Activated naive CD8-positive, alpha-beta T cell treated with anti-CD3 and anti-CD28 coated beads, Interleukin-2, amount 10 ng/mL, durations not matched to agents 7 days and 5 days (primary cell): ENCODE measurements around the gene ITM2C. TPM values are rescaled to one million over a fixed set of nuclear protein-coding genes. Genes with fewer than 3 reads are reported as not detected.

Source experiments
- ATAC-seq: fragments of 150-1000 bp; cut with Tn5 transposase; one replicate; pipeline ENCODE4 v1.10.0; 2021; ENCODE audit warnings: low read depth, moderate library complexity
- POLR2A ChIA-PET: fragments of 350-600 bp; sonication (Branson Sonifier 250); formaldehyde crosslinking; loops from one replicate; lab custom pipeline; 2021; ENCODE audit warnings: antibody characterized with exemption; lab: Charles Lee
- DNase-seq: peaks from one replicate; pipeline ENCODE4 v3.0.0; 2021
- H3K27ac Mint-ChIP-seq: one replicate; pipeline ENCODE4 v1.8.0; 2022; ENCODE audit warnings: mild to moderate bottlenecking, mixed read lengths
- H3K27me3 Mint-ChIP-seq: one replicate; pipeline ENCODE4 v1.8.0; 2022; ENCODE audit warnings: mild to moderate bottlenecking, moderate library complexity, mixed read lengths
- H3K36me3 Mint-ChIP-seq: one replicate; pipeline ENCODE4 v1.8.0; 2021; ENCODE audit warnings: mild to moderate bottlenecking, mixed read lengths
- H3K4me1 Mint-ChIP-seq: one replicate; pipeline ENCODE4 v1.8.0; 2021; ENCODE audit warnings: mixed read lengths
- H3K4me3 Mint-ChIP-seq: one replicate; pipeline ENCODE4 v1.8.0; 2022; ENCODE audit warnings: mild to moderate bottlenecking, moderate library complexity, mixed read lengths
- H3K9me3 Mint-ChIP-seq: one replicate; pipeline ENCODE4 v1.8.0; 2021; ENCODE audit warnings: mixed read lengths
- total RNA-seq, 2 experiments: library from RNA; stranded (reverse); gene quantifications; one replicate each; pipeline ENCODE4 v1.2.3, GENCODE V29; 2021

Gene ITM2C
- total RNA-seq, 2 experiments from 2014 or later = 102 to 105 TPM

- peaks cover 5% of the 10 kb centered on the region for H3K27me3 Mint-ChIP-seq
- peaks cover 2% of the 10 kb centered on the region for H3K36me3 Mint-ChIP-seq
- POLR2A ChIA-PET = interaction anchor here (0.6 to 2.9 kb wide), 11 partner anchors 21 to 66 kb away, joined by 3 to 13 read pairs (median 4); partner anchors contain the start of gene ITM2C
- peak overlapping the region; percentile 98 for H3K27ac Mint-ChIP-seq
- no peaks in the 10 kb centered on the region for H3K9me3 Mint-ChIP-seq
- H3K4me3 Mint-ChIP-seq = peak overlapping the region; percentile 90
- DNase-seq (peak; percentile 56), ATAC-seq (peak; percentile 30)
- H3K4me1 Mint-ChIP-seq = peaks cover 49% of the 10 kb centered on the region
These were observed 61.4 kb downstream of the ITM2C start for GRCh38 chr2:230925879-230926765.

- DNase-seq (peak; percentile 36), ATAC-seq (no peak)
- Mint-ChIP-seq H3K4me3 (no peak overlapping the region), H3K27me3 (peaks cover 5% of the 10 kb centered on the region), H3K36me3 (peaks cover 2% of the 10 kb centered on the region), H3K9me3 (no peaks in the 10 kb centered on the region), H3K4me1 (peaks cover 53% of the 10 kb centered on the region), H3K27ac (peak overlapping the region; percentile 19)
- POLR2A ChIA-PET = no interaction called here
These were observed 63.1 kb downstream of the ITM2C start for GRCh38 chr2:230927711-230928341.

Other genes starting within 250 kb of the ITM2C start
- gene CAB39, start 152.1 kb upstream of the ITM2C start, total RNA-seq = 100 to 1,000 TPM; 138 to 143 TPM
- gene GPR55, start 60.3 kb downstream of the ITM2C start, total RNA-seq = 10 to 100 TPM; 18.8 to 21.5 TPM
- gene SPATA3, start 131.2 kb downstream of the ITM2C start, total RNA-seq = not detected
- under 1 TPM; 0.47 to 0.48 TPM for gene C2orf72, start 172.6 kb downstream of the ITM2C start, total RNA-seq
- 10 to 100 TPM; 64.0 to 65.4 TPM for gene PSMD1, start 191.9 kb downstream of the ITM2C start, total RNA-seq